Psoas muscle (tissue), 8 donors: ENCODE data around the gene MRTFB. TPM values are rescaled to one million over a fixed set of nuclear protein-coding genes. Genes with fewer than 3 reads are reported as not detected.

Source experiments
- ATAC-seq, 4 donors: fragments of 200-7000 bp; cut with Tn5 transposase; one replicate each; pipeline ENCODE4 v1.9.1; 2020; ENCODE audit warnings: moderate library complexity in 3 of 4, mild to moderate bottlenecking in 2 of 4
- DNase-seq, 2 donors: peaks; one replicate each; pipeline ENCODE4 v3.0.0-alpha.2; 2020
- H3K27ac ChIP-seq: fragments of 200-600 bp; one replicate; pipeline ENCODE4 v1.8.0; 2022
- H3K27me3 ChIP-seq, 3 donors: fragments of 200-600 bp in 1 of 3; one replicate each; pipeline versions ENCODE4 v1.6.1 to v1.8.0; 2013 to 2022; ENCODE audit warnings: low read length in 2 of 3, mild to moderate bottlenecking in 2 of 3, moderate library complexity in 1 of 3; ENCODE audit not compliant: insufficient read depth in 3 of 3
- H3K36me3 ChIP-seq, 2 donors: fragments of 200-600 bp in 1 of 2; one replicate each; pipeline versions ENCODE4 v1.6.1 to v1.8.0; 2013 to 2022; ENCODE audit warnings: low read depth in 1 of 2, mild to moderate bottlenecking in 1 of 2, moderate library complexity in 1 of 2; ENCODE audit not compliant: insufficient read depth in 1 of 2
- H3K4me1 ChIP-seq: fragments of 200-600 bp; one replicate; pipeline ENCODE4 v1.8.0; 2022
- H3K4me3 ChIP-seq: fragments of 200-600 bp; one replicate; pipeline ENCODE4 v1.8.0; 2022; ENCODE audit warnings: mild to moderate bottlenecking
- H3K9me3 ChIP-seq: fragments of 200-600 bp; one replicate; pipeline ENCODE4 v1.8.0; 2022
- CTCF ChIP-seq: fragments of 200-600 bp; IDR thresholded peaks from one replicate; pipeline ENCODE4 v1.8.0; 2022; ENCODE audit warnings: antibody characterized with exemption
- whole genome bisulfite sequencing, 3 donors: extraction: QIAGEN DNeasy Blood & Tissue Kit; methylation state at CpG; one replicate each; pipeline versions ENCODE4 v1.1.6 to v1.1.7; 2013; 5-methylcytosine and 5-hydroxymethylcytosine counted together
- intact Hi-C, 2 donors: fragments of 100-400 bp; cut with DNase I; formaldehyde crosslinking; loops; one replicate each; pipeline versions ENCODE4 v1.11.0 to v1.14.2; 2022
- polyA plus RNA-seq, 3 donors: library from polyadenylated mRNA; stranded (reverse); fragments of 200-250 nt; gene quantifications; one replicate each; pipeline ENCODE4 v1.2.3, GENCODE V29; 2013
- total RNA-seq, 4 donors: library from RNA; stranded (reverse); fragmentation: NEBNext Ultra II Directional in 2 of 4; extraction: Animal tissue kit (Norgen Biotek cat#: 25700) in 2 of 4; gene quantifications; one replicate each; pipeline versions ENCODE4 v1.2.1 to v1.2.4, GENCODE V29; 2021 to 2023
- donor health status: healthy with polysubstance abuse.
- donor health status: DM: no; HTN: no; CAD: no; lungs with moderate emphysema.
- donor health status: Bipolar disorder and iron deficiency.
- donor health status: healthy.
- donor health status: DM: yes; HTN: yes; CAD: no.
- donor health status: DM: no; HTN: no; CAD: no.
- donor health status: DM: no; HTN: no; CAD: no.
- donor health status: DM: yes; HTN: yes; CAD: no.

The MRTFB gene
- total and polyA plus RNA-seq, 7 donors: 2.7 to 26.3 (median 14.1) TPM

- intact Hi-C loops: loop anchor here (5.0 to 10.0 kb wide), 5 partner anchors 43 to 148 kb away; partner anchors contain the start of gene ERCC4 (in 2 of the 2)
- Histone ChIP-seq H3K4me1 (peaks cover 7% of the 10 kb centered on the region), H3K36me3 (no peaks in the 10 kb centered on the region), H3K27me3 (no peaks in the 10 kb centered on the region), H3K9me3 (no peaks in the 10 kb centered on the region), H3K27ac (peak overlapping the region; percentile 79), H3K4me3 (peak overlapping the region; percentile 79)
- no peak for TF ChIP-seq CTCF
- DNase-seq: no peak
- no peak for ATAC-seq
- 81 to 84% (median 83%) methylated on average over 4 of the region's 4 CpGs for WGBS, 3 donors
Observed at GRCh38 chr16:14070555-14070876, 603 bp upstream of the MRTFB start.

- Histone ChIP-seq H3K9me3 (no peaks in the 10 kb centered on the region), H3K4me1 (peaks cover 7% of the 10 kb centered on the region), H3K4me3 (peak overlapping the region; percentile 79), H3K27ac (peak overlapping the region; percentile 79), H3K27me3 (no peaks in the 10 kb centered on the region), H3K36me3 (no peaks in the 10 kb centered on the region)
- intact Hi-C loops: loop anchor here (5.0 to 10.0 kb wide), 5 partner anchors 44 to 149 kb away; partner anchors contain the start of gene ERCC4 (in 2 of the 2)
- DNase-seq (no peak), ATAC-seq (peak in 1 of 4 donors; percentile 1)
- no peak for TF ChIP-seq CTCF
- WGBS, 3 donors: 1 to 6% (median 2%) methylated on average over 24 to 32 of the region's 32 CpGs
Observed at GRCh38 chr16:14071576-14072271, 605 bp downstream of the MRTFB start.

- TF ChIP-seq CTCF: no peak
- no peak for DNase-seq
- ATAC-seq: no peak
- intact Hi-C loops: loop anchor here (5.0 to 10.0 kb wide), 5 partner anchors 45 to 150 kb away; partner anchors contain the start of gene ERCC4 (in 2 of the 2)
- peak overlapping the region; percentile 79 for H3K4me3 ChIP-seq
- H3K36me3 ChIP-seq: no peaks in the 10 kb centered on the region
- 96 to 97% (median 97%) methylated on average over 6 of the region's 6 CpGs for WGBS, 3 donors
- H3K9me3 ChIP-seq: no peaks in the 10 kb centered on the region
- peaks cover 7% of the 10 kb centered on the region for H3K4me1 ChIP-seq
- no peak overlapping the region for H3K27ac ChIP-seq
- H3K27me3 ChIP-seq: no peaks in the 10 kb centered on the region
Observed at GRCh38 chr16:14072360-14072759, 1.2 kb downstream of the MRTFB start.

- peaks cover 7% of the 10 kb centered on the region for H3K4me1 ChIP-seq
- H3K36me3 ChIP-seq: peaks cover 0 to 2% of the 10 kb centered on the region in 2 donors
- no peak overlapping the region for H3K4me3 ChIP-seq
- no peak for TF ChIP-seq CTCF
- WGBS, 3 donors: 66 to 71% (median 66%) methylated on average over 1 of the region's 1 CpG
- no peaks in the 10 kb centered on the region for H3K27me3 ChIP-seq
- no peak for ATAC-seq
- no peak for DNase-seq
- intact Hi-C loops: loop anchor here (5.0 to 10.0 kb wide), 5 partner anchors 47 to 152 kb away; partner anchors contain the start of gene ERCC4 (in 2 of the 2)
- no peaks in the 10 kb centered on the region for H3K9me3 ChIP-seq
- H3K27ac ChIP-seq: no peak overlapping the region
Observed at GRCh38 chr16:14074544-14074943, 3.4 kb downstream of the MRTFB start.
